ENCODE results near the gene GRIN2C. TPM values are rescaled to one million over a fixed set of nuclear protein-coding genes. Genes with fewer than 3 reads are reported as not detected.
A peak's percentile ranks its signal among the peaks of the same experiment; 100 is the strongest.

The GRIN2C gene
- total and polyA plus RNA-seq, 2 of the 4 experiments (the other 2 are of a cell fraction), result 0.22 TPM; not detected in 1

GRCh38 chr17:74871356-74872076 lies 11.8 kb upstream of the GRIN2C start:
- peak overlapping the region; percentile 17; the same call in 1 of the 2 replicates for H3K23ac ChIP-seq (ENCODE audit: low read depth, low read length)
- 0 out of 2 replicates have a peak overlapping the region, but pooled peaks have one; percentile 89 for H3K14ac ChIP-seq (replicated peaks; ENCODE audit: low read depth, low read length)
- ChIA-PET CTCF (no interaction called here), POLR2A (ENCODE audit: unreplicated experiment) (no interaction called here)
- H2BK15ac ChIP-seq (ENCODE audit: low read depth, low read length), result no peak overlapping the region
- H3K4me1 ChIP-seq (ENCODE audit: control insufficient read depth, insufficient read depth, low read length), result peaks cover 11% of the 10 kb centered on the region
- H3K18ac ChIP-seq (ENCODE audit: low read depth, low read length), result no peak overlapping the region
- WGBS, 2 experiments (ENCODE audit: extremely low coverage in 2 of 2, insufficient read length in 1 of 2), result 100% methylated on average over 2 of the region's 11 CpGs; no CpG with 5 or more reads in 1 of the 2 experiments
- no peak overlapping the region for H3K27ac ChIP-seq (ENCODE audit: insufficient read depth, low read length)
- 0 out of 2 replicates have a peak, but pooled peaks cover 3% of the 10 kb centered on the region for H4K20me1 ChIP-seq (ENCODE audit: insufficient read depth, low read length)
- H2BK5ac ChIP-seq (ENCODE audit: low read depth, low read length, poor library complexity, severe bottlenecking), result no peak overlapping the region
- H2AFZ ChIP-seq (replicated peaks; ENCODE audit: low read length, poor library complexity), result no peak overlapping the region
- peak overlapping the region; percentile 99 for H2AK9ac ChIP-seq (replicated peaks; ENCODE audit: low read depth, low read length, poor library complexity)
- in situ Hi-C loops (cut with MboI; ENCODE audit: low sequenced_read_pairs) (loop anchor here (25.0 kb wide), 1 partner anchor 659 kb away; the partner anchor contains the start of genes RPL38 and TTYH2), dilution Hi-C loops (cut with HindIII; ENCODE audit: low sequenced_read_pairs, unreplicated experiment) (no loop called here), intact Hi-C loops (cut with micrococcal nuclease) (no loop called here)
- H4K91ac ChIP-seq (ENCODE audit: insufficient read depth, low read depth, low read length), result no peak overlapping the region
- no peak overlapping the region for H3K56ac ChIP-seq (ENCODE audit: extremely low read depth, insufficient read depth, low read length)
- H4K5ac ChIP-seq (ENCODE audit: low read depth, low read length), result no peak overlapping the region; the same call in 1 of the 2 replicates
- H3K27me3 ChIP-seq (ENCODE audit: control insufficient read depth, insufficient read depth, low read length), result no peaks in the 10 kb centered on the region
- H3K36me3 ChIP-seq (ENCODE audit: control insufficient read depth, insufficient read depth, low read length), result peaks cover 1% of the 10 kb centered on the region; the same call in 1 of the 2 replicates
- H3K9me3 ChIP-seq (ENCODE audit: control insufficient read depth, insufficient read depth, low read length), result no peaks in the 10 kb centered on the region
- DNase-seq, result no peak
- no peak overlapping the region; the same call in 1 of the 2 replicates for H3K9ac ChIP-seq (ENCODE audit: low read depth, low read length)
- H3K9me1 ChIP-seq (ENCODE audit: insufficient read depth, low read length), result peaks cover 16% of the 10 kb centered on the region
- H3K4me3 ChIP-seq (ENCODE audit: insufficient read depth, low read depth, low read length), result peak overlapping the region; percentile 92
- H2BK20ac ChIP-seq (ENCODE audit: low read depth, low read length), result no peak overlapping the region
- no peak for ATAC-seq (ENCODE audit: low read depth)
- no peak overlapping the region for H4K8ac ChIP-seq (ENCODE audit: low read depth in 2 of 2, low read length in 2 of 2)
- H2AK5ac ChIP-seq (ENCODE audit: low read depth, low read length), result 0 out of 2 replicates have a peak overlapping the region, but pooled peaks have one; percentile 27
- H2BK120ac ChIP-seq (ENCODE audit: low read depth, low read length), result no peak overlapping the region
- no TSS peak for BruUV-seq (replicated peaks)
- no peak overlapping the region; the same call in 1 of the 2 replicates for H3K4ac ChIP-seq (ENCODE audit: low read depth, low read length)
- H3K4me2 ChIP-seq (ENCODE audit: low read depth, low read length), result peak overlapping the region; percentile 97
- peaks cover 17 to 35% of the 10 kb centered on the region in 2 experiments; a peak in 3 of 4 replicates for H3K79me1 ChIP-seq (ENCODE audit: low read depth in 1 of 2, low read length in 2 of 2)
- TF ChIP-seq CTCF (conservative IDR thresholded peaks at IDR 0.05; ENCODE audit: low read depth, low read length), result no peak
- no peak for TF ChIP-seq CEBPB (IDR thresholded peaks at IDR 0.05; ENCODE audit: low read depth, low read length)
- no peak for TF ChIP-seq MXI1 (IDR thresholded peaks at IDR 0.05; ENCODE audit: borderline replicate concordance, low read depth, low read length)
- no peak for TF ChIP-seq SMC3 (IDR thresholded peaks at IDR 0.05; ENCODE audit: low read depth, low read length)
- no peak for TF ChIP-seq RCOR1 (IDR thresholded peaks at IDR 0.05; ENCODE audit: insufficient replicate concordance, low read length)
- TF ChIP-seq CHD1 (IDR thresholded peaks at IDR 0.05; ENCODE audit: low read depth, low read length), result no peak
- TF ChIP-seq BHLHE40 (IDR thresholded peaks at IDR 0.05; ENCODE audit: low read depth, low read length), result no peak
- no peak for TF ChIP-seq MAFK (IDR thresholded peaks at IDR 0.05; ENCODE audit: low read depth, low read length)
- no peak for TF ChIP-seq FOS (IDR thresholded peaks at IDR 0.05; ENCODE audit: low read depth, low read length)
- no peak for TF ChIP-seq NFE2L2 (IDR thresholded peaks at IDR 0.05; ENCODE audit: low read depth, low read length)
- TF ChIP-seq ELK1 (IDR thresholded peaks at IDR 0.05; ENCODE audit: borderline replicate concordance, low read depth, low read length), result no peak
- TF ChIP-seq USF2 (IDR thresholded peaks at IDR 0.05; ENCODE audit: low read depth, low read length), result no peak
- TF ChIP-seq MAZ (IDR thresholded peaks at IDR 0.05; ENCODE audit: borderline replicate concordance, low read depth, low read length), result no peak
- TF ChIP-seq RFX5 (IDR thresholded peaks at IDR 0.05; ENCODE audit: low read depth, low read length), result no peak

Data from IMR-90 (cell line).